GM18507 (cell line): Measurements from ENCODE around the gene ATF7IP2.
"Not testable (repeated sequence)": the region's sequence is repeated elsewhere in the genome, so short reads cannot be mapped to it uniquely, and the experiment has no call there.

Experiments used
- DNase-seq: peaks from one replicate; pipeline ENCODE4 v3.0.0; 2011; ENCODE audit warnings: low read depth; ENCODE audit not compliant: insufficient read length; ENCODE audit errors: extremely low spot score
- FAIRE-seq: peaks from 2 replicates; lab custom pipeline; 2011; peaks lifted over from hg19 to GRCh38; lab: Jason Lieb, UNC

ATF7IP2 gene

GRCh38 chr16:10370096-10370726, 15.7 kb upstream of the ATF7IP2 start:
- FAIRE-seq (peak; percentile 90), DNase-seq (no peak)

- no peak for DNase-seq
- no peak for FAIRE-seq
Observed at GRCh38 chr16:10371592-10371991, 14.3 kb upstream of the ATF7IP2 start.

GRCh38 chr16:10373556-10373955, 12.3 kb upstream of the ATF7IP2 start:
- FAIRE-seq (no peak), DNase-seq (no peak)

GRCh38 chr16:10376229-10376628, 9.6 kb upstream of the ATF7IP2 start:
- FAIRE-seq: no peak
- no peak for DNase-seq

GRCh38 chr16:10383626-10384025, 2.2 kb upstream of the ATF7IP2 start:
- FAIRE-seq (no peak), DNase-seq (no peak)

- peak; percentile 72 for FAIRE-seq
- no peak for DNase-seq
Observed at GRCh38 chr16:10386517-10387100, 748 bp downstream of the ATF7IP2 start.

GRCh38 chr16:10387188-10387617, 1.3 kb downstream of the ATF7IP2 start:
- DNase-seq: no peak
- FAIRE-seq: no peak

- DNase-seq (no peak), FAIRE-seq (no peak)
Observed at GRCh38 chr16:10388988-10389387, 3.1 kb downstream of the ATF7IP2 start.

GRCh38 chr16:10390330-10390729, 4.5 kb downstream of the ATF7IP2 start:
- no peak for DNase-seq
- peak; percentile 9 for FAIRE-seq

- FAIRE-seq: no peak
Observed at GRCh38 chr16:10390867-10391266, 5.0 kb downstream of the ATF7IP2 start.

GRCh38 chr16:10391339-10391738, 5.5 kb downstream of the ATF7IP2 start:
- FAIRE-seq (no peak), DNase-seq (no peak)

More at GRCh38 chr16:10390867-10391266, 5.0 kb downstream of the ATF7IP2 start:
- no peak for DNase-seq

GRCh38 chr16:10402975-10403374, 17.1 kb downstream of the ATF7IP2 start:
- no peak for FAIRE-seq

GRCh38 chr16:10405386-10405939, 19.6 kb downstream of the ATF7IP2 start:
- DNase-seq (no peak), FAIRE-seq (no peak)

More at GRCh38 chr16:10402975-10403374, 17.1 kb downstream of the ATF7IP2 start:
- no peak for DNase-seq

- FAIRE-seq: no peak
- no peak for DNase-seq
Observed at GRCh38 chr16:10408824-10409381, 23.0 kb downstream of the ATF7IP2 start.

- not testable (repeated sequence) for FAIRE-seq
Observed at GRCh38 chr16:10409713-10410112, 23.9 kb downstream of the ATF7IP2 start.

GRCh38 chr16:10410469-10410868, 24.6 kb downstream of the ATF7IP2 start:
- FAIRE-seq (no peak), DNase-seq (no peak)

More at GRCh38 chr16:10409713-10410112, 23.9 kb downstream of the ATF7IP2 start:
- not testable (repeated sequence) for DNase-seq

GRCh38 chr16:10412935-10413601, 27.2 kb downstream of the ATF7IP2 start:
- DNase-seq: no peak
- FAIRE-seq: no peak

GRCh38 chr16:10418204-10418603, 32.3 kb downstream of the ATF7IP2 start:
- FAIRE-seq, DNase-seq: not testable (repeated sequence)

- no peak for FAIRE-seq
- no peak for DNase-seq
Observed at GRCh38 chr16:10419701-10420100, 33.8 kb downstream of the ATF7IP2 start.

- FAIRE-seq (no peak), DNase-seq (no peak)
Observed at GRCh38 chr16:10421596-10421995, 35.7 kb downstream of the ATF7IP2 start.
